Tibial artery (tissue), 4 donors: ENCODE data around the gene CAND2.
"Not testable (repeated sequence)": the region's sequence is repeated elsewhere in the genome, so short reads cannot be mapped to it uniquely, and the experiment has no call there.

Source experiments
- DNase-seq, 2 donors: peaks; one replicate each; pipeline ENCODE4 v3.0.0-alpha.2; 2019
- H3K27ac ChIP-seq, 2 donors: fragments of 200-600 bp; sonication (generic) in 1 of 2; 1 replicate in 1 of 2; 2 replicates in 1 of 2; pipeline ENCODE4 v1.5.1; 2018 to 2019; ENCODE audit warnings: mild to moderate bottlenecking in 1 of 2
- H3K27me3 ChIP-seq, 2 donors: fragments of 200-600 bp; sonication (generic) in 1 of 2; one replicate each; pipeline versions ENCODE4 v1.5.1 to v1.6.0; 2016 to 2019
- H3K36me3 ChIP-seq, 3 donors: fragments of 200-600 bp; sonication (generic) in 2 of 3; one replicate each; pipeline ENCODE4 v1.5.1; 2016 to 2019; ENCODE audit warnings: mild to moderate bottlenecking in 2 of 3
- H3K4me1 ChIP-seq, 4 donors: fragments of 200-600 bp; sonication (generic) in 2 of 4; 1 replicate in 3 of 4; 2 replicates in 1 of 4; pipeline ENCODE4 v1.5.1; 2016 to 2019
- H3K4me3 ChIP-seq, 2 donors: fragments of 200-600 bp; sonication (generic) in 1 of 2; 1 replicate in 1 of 2; 2 replicates in 1 of 2; pipeline ENCODE4 v1.5.1; 2018 to 2019; ENCODE audit warnings: mild to moderate bottlenecking in 2 of 2
- H3K9me3 ChIP-seq, 3 donors: fragments of 200-600 bp; sonication (generic) in 1 of 3; one replicate each; pipeline ENCODE4 v1.5.1; 2016 to 2019
- intact Hi-C: fragments of 100-400 bp; cut with DNase I; formaldehyde crosslinking; loops from one replicate; pipeline ENCODE4 v1.15.0; 2023; ENCODE audit warnings: low total_unique reads
- TF ChIP-seq, protein P1 (sequence below), 2 experiments: fragments of 200-600 bp in 1 of 2; fragments of 450-650 bp in 1 of 2; IDR thresholded peaks; one replicate each; pipeline ENCODE4 v1.5.1; 2017 to 2019; ENCODE audit warnings: antibody characterized with exemption in 2 of 2, mild to moderate bottlenecking in 1 of 2, moderate library complexity in 1 of 2

CAND2 gene

DNA sequence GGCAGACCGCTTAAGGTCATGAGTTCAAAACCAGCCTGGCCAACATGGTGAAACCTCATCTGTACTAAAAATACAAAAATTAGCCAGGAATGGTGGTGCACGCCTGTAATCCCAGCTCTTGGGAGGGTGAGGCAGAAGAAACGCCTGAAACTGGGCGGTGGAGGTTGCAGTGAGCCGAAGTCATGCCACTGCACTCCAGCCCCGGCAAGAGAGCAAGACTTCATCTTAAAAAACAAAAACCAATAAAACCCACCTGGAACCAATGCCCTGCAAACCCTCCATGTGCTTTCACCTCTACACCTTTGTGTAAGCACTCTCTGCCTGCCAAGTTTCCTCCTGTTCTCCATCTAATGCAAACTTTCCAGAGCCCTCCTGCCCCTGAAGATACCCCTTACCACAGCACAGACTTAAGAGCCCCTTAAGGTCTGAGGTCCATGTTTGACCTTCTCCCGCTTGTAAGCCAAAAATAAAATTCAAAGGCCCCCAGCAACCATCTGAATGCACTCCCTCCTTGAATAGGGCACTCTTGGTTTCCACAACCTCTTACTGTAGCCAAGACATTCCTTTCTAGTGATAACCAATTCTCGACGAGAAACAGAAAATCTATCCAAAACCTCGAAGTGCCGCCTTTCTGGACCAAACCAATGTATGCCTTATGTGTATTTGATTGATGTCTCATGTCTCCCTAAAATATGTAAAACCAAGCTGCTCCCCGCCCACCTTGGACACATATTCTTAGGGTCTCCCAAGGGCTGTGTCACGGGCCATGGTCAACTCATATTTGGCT, 41.9 kb downstream of the CAND2 start:
- intact Hi-C loops: no loop called here
- Histone ChIP-seq H3K27me3 (no peaks in the 10 kb centered on the region), H3K27ac (no peak overlapping the region), H3K4me3 (no peak overlapping the region), H3K4me1 (peaks cover 0 to 42% (median 30%) of the 10 kb centered on the region in 4 donors), H3K36me3 (peaks cover 58 to 69% (median 62%) of the 10 kb centered on the region in 3 donors), H3K9me3 (no peaks in the 10 kb centered on the region)
- no peak for DNase-seq
- TF ChIP-seq, protein P1, sequence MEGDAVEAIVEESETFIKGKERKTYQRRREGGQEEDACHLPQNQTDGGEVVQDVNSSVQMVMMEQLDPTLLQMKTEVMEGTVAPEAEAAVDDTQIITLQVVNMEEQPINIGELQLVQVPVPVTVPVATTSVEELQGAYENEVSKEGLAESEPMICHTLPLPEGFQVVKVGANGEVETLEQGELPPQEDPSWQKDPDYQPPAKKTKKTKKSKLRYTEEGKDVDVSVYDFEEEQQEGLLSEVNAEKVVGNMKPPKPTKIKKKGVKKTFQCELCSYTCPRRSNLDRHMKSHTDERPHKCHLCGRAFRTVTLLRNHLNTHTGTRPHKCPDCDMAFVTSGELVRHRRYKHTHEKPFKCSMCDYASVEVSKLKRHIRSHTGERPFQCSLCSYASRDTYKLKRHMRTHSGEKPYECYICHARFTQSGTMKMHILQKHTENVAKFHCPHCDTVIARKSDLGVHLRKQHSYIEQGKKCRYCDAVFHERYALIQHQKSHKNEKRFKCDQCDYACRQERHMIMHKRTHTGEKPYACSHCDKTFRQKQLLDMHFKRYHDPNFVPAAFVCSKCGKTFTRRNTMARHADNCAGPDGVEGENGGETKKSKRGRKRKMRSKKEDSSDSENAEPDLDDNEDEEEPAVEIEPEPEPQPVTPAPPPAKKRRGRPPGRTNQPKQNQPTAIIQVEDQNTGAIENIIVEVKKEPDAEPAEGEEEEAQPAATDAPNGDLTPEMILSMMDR (IDR thresholded peaks at IDR 0.05): no peak

DNA sequence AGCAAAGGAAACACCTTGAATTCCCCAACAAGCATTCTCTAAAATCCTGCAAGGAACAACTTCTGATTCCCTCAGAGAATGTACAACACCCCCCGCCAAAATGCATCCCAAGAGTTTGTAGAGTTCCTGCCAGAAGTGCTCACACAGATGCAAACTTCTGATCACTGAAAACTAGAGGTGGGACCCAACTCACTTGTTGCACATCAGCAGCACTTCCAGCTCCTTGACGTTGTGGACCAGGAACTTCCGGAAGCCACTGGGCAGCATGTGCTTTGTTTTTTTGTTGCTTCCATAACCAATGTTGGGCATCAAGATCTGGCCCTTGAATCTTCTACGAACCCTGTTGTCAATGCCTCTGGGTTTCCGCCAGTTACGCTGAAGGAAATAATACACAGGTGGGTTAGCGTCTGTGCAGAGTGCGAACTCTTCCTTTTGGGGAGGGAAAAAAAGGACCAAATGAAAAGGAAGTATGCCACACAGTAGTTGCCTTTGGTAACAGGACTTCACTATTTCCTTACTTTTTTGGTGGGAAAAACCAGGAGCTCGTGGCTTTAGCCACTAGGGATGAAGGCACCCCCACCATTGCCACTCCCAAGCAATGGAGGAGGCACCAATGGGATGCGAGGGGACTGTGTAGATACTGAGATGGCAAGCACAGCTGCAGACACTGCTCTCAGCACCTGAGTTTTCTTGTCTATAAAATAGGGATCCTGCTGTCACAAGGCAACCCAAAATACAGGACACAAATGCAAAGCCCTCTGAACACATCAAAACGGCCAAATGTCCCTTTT, 42.9 kb downstream of the CAND2 start:
- H3K9me3 ChIP-seq: no peaks in the 10 kb centered on the region
- no peak for DNase-seq
- TF ChIP-seq, protein P1 (IDR thresholded peaks at IDR 0.05): no peak
- peaks cover 48 to 59% (median 53%) of the 10 kb centered on the region in 3 donors for H3K36me3 ChIP-seq
- intact Hi-C loops: no loop called here
- H3K27me3 ChIP-seq: no peaks in the 10 kb centered on the region
- H3K4me3 ChIP-seq: peak overlapping the region; percentile 1 to 89
- H3K27ac ChIP-seq: peak overlapping the region in 1 of 2 donors; percentile 79
- H3K4me1 ChIP-seq: peaks cover 0 to 42% (median 30%) of the 10 kb centered on the region in 4 donors

DNA sequence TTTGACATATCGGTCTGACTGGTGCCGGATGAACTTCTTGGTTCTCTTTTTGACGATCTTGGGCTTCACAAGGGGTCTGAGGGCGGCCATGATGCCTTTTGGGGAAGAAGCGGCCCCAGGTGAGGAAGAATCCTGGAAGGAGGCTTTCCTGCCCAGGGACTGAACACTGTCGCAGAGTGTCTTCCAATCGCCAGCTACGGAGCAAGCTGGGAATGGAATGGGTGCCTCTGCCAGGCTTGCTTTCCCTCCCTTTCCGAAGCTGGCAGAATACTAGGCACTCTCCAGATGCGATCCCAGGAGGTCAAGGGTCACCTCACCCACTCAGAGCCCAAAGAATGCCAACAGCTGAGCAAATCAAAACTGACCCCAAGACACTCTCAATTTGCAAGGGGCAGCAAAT, 43.7 kb downstream of the CAND2 start:
- not testable (repeated sequence) for H3K27me3 ChIP-seq, DNase-seq, H3K9me3 ChIP-seq
- intact Hi-C loops: loop anchor here (2.0 to 5.0 kb wide), 2 partner anchors 29 to 53 kb away; no protein-coding TSS in a partner anchor
- Histone ChIP-seq H3K4me1 (peaks cover 0 to 42% (median 30%) of the 10 kb centered on the region in 4 donors), H3K27ac (peak overlapping the region; percentile 79 to 84), H3K4me3 (peak overlapping the region; percentile 72 to 89), H3K36me3 (peaks cover 40 to 51% (median 45%) of the 10 kb centered on the region in 3 donors)

DNA sequence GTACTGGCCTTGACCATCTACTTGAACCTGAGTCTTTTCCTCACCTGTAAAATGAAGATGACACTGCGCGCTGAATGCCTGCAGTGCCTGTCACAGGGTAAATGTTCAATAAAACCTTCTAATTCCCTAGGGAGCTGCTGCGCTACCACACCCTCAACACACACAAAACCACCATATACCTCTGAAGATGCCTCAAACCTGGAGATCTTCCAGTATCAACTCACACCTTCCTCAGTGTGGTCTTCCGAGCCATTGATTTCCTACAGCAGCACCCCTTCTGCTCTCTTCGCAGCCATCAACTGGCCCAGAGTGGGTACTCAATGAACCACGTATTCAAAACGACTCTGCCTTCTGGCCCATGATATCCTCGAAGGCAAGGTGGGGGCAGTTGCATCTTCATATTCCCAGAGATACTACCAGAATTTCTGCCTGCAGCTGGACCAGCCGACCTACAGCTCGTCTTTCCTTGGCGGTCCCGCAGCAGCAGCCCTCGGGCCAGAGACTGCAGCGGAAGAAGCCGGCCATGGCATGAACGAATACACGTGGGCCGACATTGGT, 44.2 kb downstream of the CAND2 start:
- TF ChIP-seq, protein P1 (IDR thresholded peaks at IDR 0.05): no peak
- peak overlapping the region; percentile 79 to 84 for H3K27ac ChIP-seq
- peak overlapping the region; percentile 72 to 89 for H3K4me3 ChIP-seq
- H3K27me3 ChIP-seq: no peaks in the 10 kb centered on the region
- H3K36me3 ChIP-seq: peaks cover 35 to 46% (median 39%) of the 10 kb centered on the region in 3 donors
- peaks cover 0 to 42% (median 30%) of the 10 kb centered on the region in 4 donors for H3K4me1 ChIP-seq
- no peak for DNase-seq
- intact Hi-C loops: loop anchor here (2.0 to 5.0 kb wide), 2 partner anchors 30 to 53 kb away; no protein-coding TSS in a partner anchor
- no peaks in the 10 kb centered on the region for H3K9me3 ChIP-seq

DNA sequence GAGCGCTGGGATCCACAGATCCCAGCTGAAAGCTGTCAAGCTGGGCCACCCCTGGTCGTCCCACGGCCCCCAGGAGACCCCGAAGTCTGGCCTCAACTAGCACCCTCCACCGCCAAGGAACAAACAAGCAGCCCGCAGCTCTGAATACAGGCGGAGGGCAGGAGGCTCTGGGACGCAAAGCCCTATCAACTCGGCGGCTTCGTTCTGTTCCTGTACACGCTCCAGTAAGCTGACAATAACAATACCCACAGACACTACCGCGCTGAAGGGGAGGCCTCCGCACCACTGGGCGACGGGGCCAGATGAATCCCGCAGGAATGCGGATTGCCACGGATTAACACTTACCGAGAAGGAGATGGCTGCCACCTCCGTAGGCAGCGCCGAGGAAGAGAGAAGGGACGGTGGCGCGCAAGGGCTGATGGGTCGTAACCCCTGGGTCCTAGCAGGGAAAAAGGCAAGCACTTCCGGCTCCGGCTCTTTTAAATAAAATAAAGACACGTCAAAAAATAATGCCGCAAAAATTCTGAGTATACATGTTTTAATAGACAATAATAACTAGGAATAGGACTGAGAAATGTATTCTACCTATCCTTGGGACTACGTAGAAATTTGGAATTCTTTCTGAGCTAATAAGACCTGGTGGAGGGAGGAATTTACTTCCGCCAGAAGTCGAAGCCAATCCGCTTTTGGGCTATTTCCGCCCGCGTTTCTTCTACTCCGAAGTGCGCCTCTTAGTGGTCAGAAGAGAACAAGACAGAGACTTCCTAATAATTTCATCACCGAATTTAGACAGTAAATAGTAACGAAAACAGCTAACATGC, 44.9 kb downstream of the CAND2 start, which contains the start of gene RPL32:
Gene RPL32, minus strand, starts transcription at position 417 of the 821 bp plus-strand sequence. CDS start 1,328 bp downstream, outside the sequence.
- TF ChIP-seq, protein P1 (IDR thresholded peaks at IDR 0.05): peak; percentile 82 to 84
- DNase-seq: peak; percentile 84 to 90
- H3K4me1 ChIP-seq: peaks cover 0 to 42% (median 30%) of the 10 kb centered on the region in 4 donors
- no peaks in the 10 kb centered on the region for H3K9me3 ChIP-seq
- H3K4me3 ChIP-seq: peak within 1 kb of the TSS; percentile 72 to 89
- peak within 1 kb of the TSS; percentile 79 to 84 for H3K27ac ChIP-seq
- intact Hi-C loops: loop anchor here (2.0 to 5.0 kb wide), 2 partner anchors 31 to 54 kb away; no protein-coding TSS in a partner anchor
- peaks cover 28 to 39% (median 32%) of the 10 kb centered on the region in 3 donors for H3K36me3 ChIP-seq
- no peaks in the 10 kb centered on the region for H3K27me3 ChIP-seq
